GM12878 (cell line): ENCODE measurements around the gene GGT6. TPM values are rescaled to one million over a fixed set of nuclear protein-coding genes. Genes with fewer than 3 reads are reported as not detected.

Source experiments
- ATAC-seq: fragments of 200-7000 bp; cut with Tn5 transposase; 3 replicates; pipeline ENCODE4 v1.9.1; 2020; ENCODE audit warnings: mild to moderate bottlenecking, moderate library complexity
- BruUV-seq: library from RNA; stranded (reverse); fragments of 400-500 nt; replicated peaks from 2 replicates; lab custom pipeline; 2021; lab: Mats Ljungman, UMichigan
- CTCF ChIA-PET: fragments of 300-600 bp; sonication (Branson Sonifier 250); formaldehyde crosslinking; extraction: SDS; loops from one replicate; lab custom pipeline; 2021; ENCODE audit warnings: inconsistent platforms; lab: Yijun Ruan, JAX
- POLR2A ChIA-PET: fragments of 350-600 bp; formaldehyde crosslinking; extraction: SDS; loops from one replicate; lab custom pipeline; 2021; ENCODE audit warnings: inconsistent platforms; lab: Charles Lee
- RAD21 ChIA-PET: fragments of 300-600 bp; sonication (Branson Sonifier 250); formaldehyde crosslinking; loops from one replicate; lab custom pipeline; 2023; ENCODE audit warnings: antibody characterized with exemption; ENCODE audit not compliant: unreplicated experiment; lab: Charles Lee
- SMC1A ChIA-PET: fragments of 300-600 bp; sonication (Branson Sonifier 250); formaldehyde crosslinking; loops from one replicate; lab custom pipeline; 2023; ENCODE audit not compliant: unreplicated experiment, uncharacterized antibody; lab: Charles Lee
- DNase-seq: peaks from one replicate; pipeline ENCODE4 v3.0.0-alpha.2; 2011; ENCODE audit warnings: low read depth, low spot score
- FAIRE-seq: peaks from 3 replicates; lab custom pipeline; 2011; peaks lifted over from hg19 to GRCh38; lab: Jason Lieb, UNC
- H2AFZ ChIP-seq: 2 replicates; pipeline ENCODE4 v1.6.0; 2011; ENCODE audit warnings: low read depth, low read length, control low read depth; ENCODE audit not compliant: control insufficient read depth
- H3K27ac ChIP-seq: 2 replicates; pipeline ENCODE4 v1.5.1; 2011; ENCODE audit warnings: control low read depth; ENCODE audit not compliant: control insufficient read depth, insufficient read depth
- H3K27me3 ChIP-seq, 2 experiments: replicated peaks in 1 of 2; 2 replicates each; pipeline versions ENCODE4 v1.6.0 to v1.6.1; 2011; ENCODE audit warnings: low read length in 1 of 2; ENCODE audit not compliant: control insufficient read depth in 2 of 2, insufficient read depth in 2 of 2
- H3K36me3 ChIP-seq, 2 experiments: 2 replicates each; pipeline ENCODE4 v1.5.1; 2011; ENCODE audit warnings: low read length in 1 of 2; ENCODE audit not compliant: control insufficient read depth in 2 of 2, insufficient read depth in 2 of 2
- H3K4me1 ChIP-seq: 2 replicates; pipeline ENCODE4 v1.6.1; 2011; ENCODE audit warnings: mild to moderate bottlenecking, low read length, moderate library complexity, mixed read lengths; ENCODE audit not compliant: control insufficient read depth, insufficient read depth
- H3K4me2 ChIP-seq: 2 replicates; pipeline ENCODE4 v1.6.0; 2011; ENCODE audit warnings: control low read depth; ENCODE audit not compliant: control insufficient read depth, insufficient read depth
- H3K4me3 ChIP-seq: fragments of 200-600 bp; sonication (generic); 2 replicates; pipeline ENCODE4 v1.5.1; 2016
- H3K79me2 ChIP-seq: 2 replicates; pipeline ENCODE4 v1.6.0; 2011; ENCODE audit warnings: low read length; ENCODE audit not compliant: control insufficient read depth, insufficient read depth
- H3K9ac ChIP-seq: 2 replicates; pipeline ENCODE4 v1.8.0; 2011; ENCODE audit warnings: low read length, control low read depth, mixed read lengths; ENCODE audit not compliant: control insufficient read depth, insufficient read depth
- H3K9me3 ChIP-seq: replicated peaks from 3 replicates; pipeline ENCODE4 v1.5.1; 2011; ENCODE audit warnings: mild to moderate bottlenecking, low read length; ENCODE audit not compliant: control insufficient read depth, insufficient read depth
- H4K20me1 ChIP-seq: 2 replicates; pipeline ENCODE4 v1.6.0; 2011; ENCODE audit not compliant: control insufficient read depth, insufficient read depth
- DPF2 ChIP-seq: fragments of 450-650 bp; IDR thresholded peaks from 2 replicates; pipeline ENCODE4 v1.6.1; 2017; ENCODE audit warnings: mild to moderate bottlenecking
- EZH2 ChIP-seq: IDR thresholded peaks from 2 replicates; pipeline ENCODE4 v1.6.1; 2012; ENCODE audit warnings: low read depth, mild to moderate bottlenecking, control low read depth, inconsistent platforms, low read length, borderline replicate concordance; ENCODE audit not compliant: control insufficient read depth
- MEF2B ChIP-seq: fragments of 450-650 bp; IDR thresholded peaks from 2 replicates; pipeline ENCODE4 v1.6.1; 2018; ENCODE audit warnings: mild to moderate bottlenecking, moderate library complexity; ENCODE audit not compliant: partially characterized antibody, poor library complexity, severe bottlenecking
- MYC ChIP-seq: IDR thresholded peaks from 2 replicates; pipeline ENCODE4 v1.6.1; 2011; ENCODE audit warnings: mild to moderate bottlenecking, low read length, moderate library complexity, inconsistent platforms; ENCODE audit not compliant: insufficient read depth, insufficient replicate concordance, insufficient read length, severe bottlenecking
- NFYB ChIP-seq: IDR thresholded peaks from 2 replicates; pipeline ENCODE4 v1.6.1; 2011; ENCODE audit warnings: low read depth, mild to moderate bottlenecking, low read length, improper control_type of control experiment, moderate library complexity; ENCODE audit not compliant: insufficient read depth
- SMARCA5 ChIP-seq: fragments of 450-650 bp; IDR thresholded peaks from 2 replicates; pipeline ENCODE4 v1.6.1; 2017; ENCODE audit warnings: mild to moderate bottlenecking
- ZBTB33 ChIP-seq: fragments of 450-650 bp; IDR thresholded peaks from 2 replicates; pipeline ENCODE4 v1.6.1; 2017; ENCODE audit warnings: mild to moderate bottlenecking
- WGBS: methylation state at CpG from one replicate; pipeline ENCODE4 v1.1.6; 2016; ENCODE audit warnings: low lambda C conversion rate; ENCODE audit not compliant: insufficient replicate concordance, insufficient coverage; ENCODE audit errors: missing lambda C conversion rate; 5-methylcytosine and 5-hydroxymethylcytosine counted together
- in situ Hi-C: fragments of 300-500 bp; cut with MboI; formaldehyde crosslinking; loops from 9 replicates; pipeline ENCODE4 v1.14.3; 2018; ENCODE audit warnings: mixed read lengths
- intact Hi-C: fragments of 100-400 bp; cut with micrococcal nuclease; formaldehyde crosslinking; loops from one replicate; pipeline ENCODE4 v1.14.2; 2022; ENCODE audit not compliant: unreplicated experiment
- polyA plus RNA-seq, 11 experiments: library from polyadenylated mRNA; depleted of rRNA in 4 of 11; unstranded in 6 of 11; stranded (reverse) in 5 of 11; fragments of >200 nt; fragmentation: Nextera tagmentation in 4 of 11; fragmentation: Illumina TruSeq in 1 of 11; extraction: Ambion mirVana in 4 of 11; extraction: Trizol in 1 of 11; gene quantifications; 1 replicate in 1 of 11; 2 replicates in 10 of 11; pipeline versions ENCODE4 v1.2.1 to v1.2.3, GENCODE V29; 2011 to 2016; ENCODE audit warnings: inconsistent platforms in 2 of 11, missing spikeins in 2 of 11, low read depth in 1 of 11
- total RNA-seq, 4 experiments: library from RNA; depleted of rRNA in 3 of 4; stranded (reverse); fragments of >200 nt in 3 of 4; fragmentation: Illumina TruSeq in 1 of 4; extraction: Trizol in 1 of 4; gene quantifications; 2 replicates each; pipeline versions ENCODE4 v1.2.1 to v1.2.3, GENCODE V29; 2013 to 2021

The GGT6 gene
- total and polyA plus RNA-seq, 10 of the 15 experiments (the other 5 are each of a cell fraction or from before 2014, with no cell fraction given) = 0.01 to 0.26 (median 0.13) TPM; not detected in 5

DNA sequence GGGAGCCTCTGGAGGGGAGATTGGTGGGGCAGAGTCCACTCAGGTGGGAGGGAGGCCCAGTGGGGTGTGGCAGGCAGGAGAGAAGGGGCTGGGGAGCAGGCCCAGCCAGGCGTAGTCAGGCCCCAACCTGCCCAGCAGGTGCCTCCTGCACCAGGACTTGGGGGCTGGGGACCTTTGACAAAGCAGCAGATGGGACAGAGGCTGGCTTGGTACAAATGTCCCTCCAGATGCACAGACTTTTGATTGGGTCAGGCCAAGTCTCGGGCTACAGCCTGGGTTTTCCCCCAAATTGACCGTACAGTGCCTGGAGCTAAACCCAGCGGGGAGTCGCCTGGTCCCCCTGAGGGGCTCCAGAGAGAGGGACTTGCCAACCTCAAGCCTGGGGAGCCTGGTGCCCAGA is 411 bp downstream of the GGT6 start:
- H3K27me3 ChIP-seq = no peaks in the 10 kb centered on the region
- no peak for DNase-seq
- SMC1A ChIA-PET = no interaction called here

More for the DNA sequence above, 411 bp downstream of the GGT6 start:
- peaks cover 8% of the 10 kb centered on the region for H3K79me2 ChIP-seq
- ChIA-PET POLR2A (no interaction called here), CTCF (interaction anchor here (0.6 kb wide), 1 partner anchor 602 kb away, joined by 3 read pairs; no protein-coding TSS in a partner anchor)
- H3K27ac ChIP-seq = no peak overlapping the region
- no peaks in the 10 kb centered on the region; the same call in 1 of the 3 replicates for H3K9me3 ChIP-seq
- H4K20me1 ChIP-seq = no peaks in the 10 kb centered on the region
- no TSS peak for BruUV-seq
- TF ChIP-seq NFYB = 0 out of 2 replicates have a peak, but pooled peaks have one; percentile 19
- no peak for TF ChIP-seq MYC
- no peak for TF ChIP-seq ZBTB33
- TF ChIP-seq DPF2 = no peak
- no peak for TF ChIP-seq SMARCA5
- TF ChIP-seq EZH2 = no peak
- TF ChIP-seq MEF2B = no peak
- TF ChIP-seq, all 136 proteins: peak for 1
- peaks cover 46% of the 10 kb centered on the region for H3K4me1 ChIP-seq
- intact Hi-C loops = loop anchor here (10.0 kb wide), 1 partner anchor 135 kb away; no protein-coding TSS in a partner anchor
- no peak for ATAC-seq
- in situ Hi-C loops = no loop called here
- no peak overlapping the region for H3K4me2 ChIP-seq
- FAIRE-seq = no peak
- 79% methylated on average over 5 of the region's 5 CpGs for WGBS
- RAD21 ChIA-PET = no interaction called here
- H2AFZ ChIP-seq = no peak overlapping the region
- no peaks in the 10 kb centered on the region for H3K36me3 ChIP-seq
- no peak overlapping the region for H3K9ac ChIP-seq
- H3K4me3 ChIP-seq = no peak overlapping the region
